ENCODE measurements around the gene DST.

DNA sequence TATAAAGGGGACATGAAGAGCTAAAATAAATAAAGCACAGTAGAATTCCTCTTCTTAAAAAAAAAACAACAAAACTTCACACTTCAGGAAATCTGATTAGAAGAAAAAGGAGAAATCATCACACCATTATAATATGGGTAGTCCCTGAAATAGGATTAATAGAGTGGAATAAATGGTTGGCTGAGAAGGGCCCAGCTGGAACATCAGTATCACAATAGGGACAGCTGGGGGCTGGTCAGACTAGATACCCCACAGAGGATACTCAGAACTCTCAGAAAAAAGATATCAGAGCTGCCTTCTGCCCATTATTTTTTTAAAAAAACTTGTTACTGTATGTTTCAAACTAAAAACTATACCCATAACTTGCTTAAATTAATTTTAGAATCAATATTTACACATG is 75.2 kb downstream of the DST start:
- TF ChIP-seq, protein P1, sequence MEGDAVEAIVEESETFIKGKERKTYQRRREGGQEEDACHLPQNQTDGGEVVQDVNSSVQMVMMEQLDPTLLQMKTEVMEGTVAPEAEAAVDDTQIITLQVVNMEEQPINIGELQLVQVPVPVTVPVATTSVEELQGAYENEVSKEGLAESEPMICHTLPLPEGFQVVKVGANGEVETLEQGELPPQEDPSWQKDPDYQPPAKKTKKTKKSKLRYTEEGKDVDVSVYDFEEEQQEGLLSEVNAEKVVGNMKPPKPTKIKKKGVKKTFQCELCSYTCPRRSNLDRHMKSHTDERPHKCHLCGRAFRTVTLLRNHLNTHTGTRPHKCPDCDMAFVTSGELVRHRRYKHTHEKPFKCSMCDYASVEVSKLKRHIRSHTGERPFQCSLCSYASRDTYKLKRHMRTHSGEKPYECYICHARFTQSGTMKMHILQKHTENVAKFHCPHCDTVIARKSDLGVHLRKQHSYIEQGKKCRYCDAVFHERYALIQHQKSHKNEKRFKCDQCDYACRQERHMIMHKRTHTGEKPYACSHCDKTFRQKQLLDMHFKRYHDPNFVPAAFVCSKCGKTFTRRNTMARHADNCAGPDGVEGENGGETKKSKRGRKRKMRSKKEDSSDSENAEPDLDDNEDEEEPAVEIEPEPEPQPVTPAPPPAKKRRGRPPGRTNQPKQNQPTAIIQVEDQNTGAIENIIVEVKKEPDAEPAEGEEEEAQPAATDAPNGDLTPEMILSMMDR (conservative IDR thresholded peaks at IDR 0.05; ENCODE audit: low read length) = no peak
- no peak for TF ChIP-seq EZH2phosphoT487 (IDR thresholded peaks at IDR 0.05; ENCODE audit: borderline replicate concordance)

Data from Loucy (cell line).